Stimulated activated CD4-positive, alpha-beta T cell treated with anti-CD3 and anti-CD28 coated beads, TNF-alpha, amount 100 ng/mL, for 1 hour (primary cell): ENCODE measurements around the gene FBLN5.
"Not testable (repeated sequence)": the region's sequence is repeated elsewhere in the genome, so short reads cannot be mapped to it uniquely, and the experiment has no call there.

Experiments
- DNase-seq, 3 donors: peaks; one replicate each; pipeline ENCODE4 v3.0.0-alpha.2; 2020; ENCODE audit warnings: low read depth in 3 of 3, low spot score in 1 of 3

FBLN5 gene

GRCh38 chr14:91886961-91887360, 60.5 kb downstream of the FBLN5 start:
- DNase-seq, result no peak

- DNase-seq, result no peak
Observed at GRCh38 chr14:91885839-91886238, 61.7 kb downstream of the FBLN5 start.

- DNase-seq, result no peak
Observed at GRCh38 chr14:91885113-91885712, 62.3 kb downstream of the FBLN5 start.

- no peak for DNase-seq
Observed at GRCh38 chr14:91884664-91885063, 62.8 kb downstream of the FBLN5 start.

GRCh38 chr14:91883753-91884152, 63.7 kb downstream of the FBLN5 start:
- DNase-seq, result no peak

- DNase-seq, result no peak
Observed at GRCh38 chr14:91882776-91883175, 64.7 kb downstream of the FBLN5 start.

- no peak for DNase-seq
Observed at GRCh38 chr14:91882369-91882768, 65.1 kb downstream of the FBLN5 start.

GRCh38 chr14:91879196-91879595, 68.3 kb downstream of the FBLN5 start:
- DNase-seq, result no peak

- DNase-seq, result no peak
Observed at GRCh38 chr14:91878274-91878673, 69.2 kb downstream of the FBLN5 start.

GRCh38 chr14:91877376-91877915, 70.0 kb downstream of the FBLN5 start:
- DNase-seq, result no peak

GRCh38 chr14:91876492-91876891, 71.0 kb downstream of the FBLN5 start:
- no peak for DNase-seq

GRCh38 chr14:91875525-91876286, 71.8 kb downstream of the FBLN5 start:
- no peak for DNase-seq

GRCh38 chr14:91873471-91874415, 73.8 kb downstream of the FBLN5 start:
- DNase-seq, result peak in 2 of 3 donors; percentile 58 to 60

- DNase-seq, result peak in 1 of 3 donors; percentile 33
Observed at GRCh38 chr14:91872517-91873470, 74.7 kb downstream of the FBLN5 start.

GRCh38 chr14:91872011-91872501, 75.4 kb downstream of the FBLN5 start:
- no peak for DNase-seq

- DNase-seq, result not testable (repeated sequence)
Observed at GRCh38 chr14:91871401-91871800, 76.1 kb downstream of the FBLN5 start.

- DNase-seq, result no peak
Observed at GRCh38 chr14:91870890-91871289, 76.6 kb downstream of the FBLN5 start.

- peak in 2 of 3 donors; percentile 53 to 54 for DNase-seq
Observed at GRCh38 chr14:91870001-91870400, 77.5 kb downstream of the FBLN5 start.

- no peak for DNase-seq
Observed at GRCh38 chr14:91869556-91869955, 77.9 kb downstream of the FBLN5 start.
